ENCODE data around the gene ST3GAL6. TPM values are rescaled to one million over a fixed set of nuclear protein-coding genes. Genes with fewer than 3 reads are reported as not detected.

Gene ST3GAL6
- total and polyA plus RNA-seq, 5 donors from 2014 or later, result 0.37 to 0.89 TPM; not detected in 3

GRCh38 chr3:98778383-98778782 is 15.2 kb downstream of the ST3GAL6 start:
- H3K4me3 Mint-ChIP-seq, result no peak overlapping the region
- H3K9me3 Mint-ChIP-seq, result peaks cover 0 to 5% (median 0%) of the 10 kb centered on the region in 7 donors
- no peak overlapping the region for H3K4me3 ChIP-seq (ENCODE audit: low read depth, low read length)
- no peaks in the 10 kb centered on the region for H3K36me3 Mint-ChIP-seq
- H3K4me1 Mint-ChIP-seq, result no peaks in the 10 kb centered on the region
- no peak overlapping the region for H3K27ac Mint-ChIP-seq
- no peak for DNase-seq
- H3K36me3 ChIP-seq (ENCODE audit: control insufficient read depth, insufficient read depth, low read length), result no peaks in the 10 kb centered on the region
- peaks cover 4% of the 10 kb centered on the region for H3K27me3 Mint-ChIP-seq
- no peaks in the 10 kb centered on the region for H3K9me3 ChIP-seq (ENCODE audit: control insufficient read depth in 2 of 2, low read length in 2 of 2)
- H3K4me1 ChIP-seq (ENCODE audit: control insufficient read depth, insufficient read depth, low read length, poor library complexity, severe bottlenecking), result no peaks in the 10 kb centered on the region
- peak in 1 of 2 donors; percentile 21 for ATAC-seq (ENCODE audit: low read depth in 2 of 2)
- peaks cover 8% of the 10 kb centered on the region for H3K27me3 ChIP-seq (ENCODE audit: control insufficient read depth, insufficient read depth, low read length)
- no peak overlapping the region for H3K27ac ChIP-seq (ENCODE audit: insufficient read depth, low read length, poor library complexity, severe bottlenecking)

- H3K9me3 Mint-ChIP-seq, result peaks cover 0 to 5% (median 0%) of the 10 kb centered on the region in 7 donors
- Histone ChIP-seq H3K36me3 (ENCODE audit: control insufficient read depth, insufficient read depth, low read length) (no peaks in the 10 kb centered on the region), H3K27ac (ENCODE audit: insufficient read depth, low read length, poor library complexity, severe bottlenecking) (no peak overlapping the region), H3K27me3 (ENCODE audit: control insufficient read depth, insufficient read depth, low read length) (peaks cover 6% of the 10 kb centered on the region), H3K9me3 (ENCODE audit: control insufficient read depth in 2 of 2, low read length in 2 of 2) (no peaks in the 10 kb centered on the region), H3K4me3 (ENCODE audit: low read depth, low read length) (no peak overlapping the region), H3K4me1 (ENCODE audit: control insufficient read depth, insufficient read depth, low read length, poor library complexity, severe bottlenecking) (no peaks in the 10 kb centered on the region)
- DNase-seq (no peak), ATAC-seq (ENCODE audit: low read depth in 2 of 2) (peak in 1 of 2 donors; percentile 55)
- H3K27me3 Mint-ChIP-seq, result peaks cover 5% of the 10 kb centered on the region
- no peaks in the 10 kb centered on the region for H3K4me1 Mint-ChIP-seq
- H3K36me3 Mint-ChIP-seq, result no peaks in the 10 kb centered on the region
- no peak overlapping the region for H3K4me3 Mint-ChIP-seq
- H3K27ac Mint-ChIP-seq, result no peak overlapping the region
Measured at GRCh38 chr3:98778852-98779413, 15.8 kb downstream of the ST3GAL6 start.

- Histone ChIP-seq H3K4me3 (ENCODE audit: low read depth, low read length) (no peak overlapping the region), H3K36me3 (ENCODE audit: control insufficient read depth, insufficient read depth, low read length) (no peaks in the 10 kb centered on the region), H3K4me1 (ENCODE audit: control insufficient read depth, insufficient read depth, low read length, poor library complexity, severe bottlenecking) (no peaks in the 10 kb centered on the region), H3K27me3 (ENCODE audit: control insufficient read depth, insufficient read depth, low read length) (peaks cover 4% of the 10 kb centered on the region), H3K27ac (ENCODE audit: insufficient read depth, low read length, poor library complexity, severe bottlenecking) (no peak overlapping the region), H3K9me3 (ENCODE audit: control insufficient read depth in 2 of 2, low read length in 2 of 2) (no peaks in the 10 kb centered on the region)
- H3K4me1 Mint-ChIP-seq, result no peaks in the 10 kb centered on the region
- H3K4me3 Mint-ChIP-seq, result no peak overlapping the region
- H3K27me3 Mint-ChIP-seq, result peaks cover 6% of the 10 kb centered on the region
- DNase-seq (no peak), ATAC-seq (ENCODE audit: low read depth in 2 of 2) (no peak)
- no peaks in the 10 kb centered on the region for H3K36me3 Mint-ChIP-seq
- no peak overlapping the region for H3K27ac Mint-ChIP-seq
- peaks cover 0 to 5% (median 0%) of the 10 kb centered on the region in 7 donors for H3K9me3 Mint-ChIP-seq
Measured at GRCh38 chr3:98779541-98780335, 16.6 kb downstream of the ST3GAL6 start.

- Mint-ChIP-seq H3K9me3 (peaks cover 0 to 5% (median 0%) of the 10 kb centered on the region in 7 donors), H3K4me3 (no peak overlapping the region), H3K27ac (no peak overlapping the region), H3K4me1 (no peaks in the 10 kb centered on the region), H3K27me3 (peaks cover 9% of the 10 kb centered on the region), H3K36me3 (no peaks in the 10 kb centered on the region)
- DNase-seq, result no peak
- H3K9me3 ChIP-seq (ENCODE audit: control insufficient read depth in 2 of 2, low read length in 2 of 2), result no peaks in the 10 kb centered on the region
- peaks cover 4% of the 10 kb centered on the region for H3K27me3 ChIP-seq (ENCODE audit: control insufficient read depth, insufficient read depth, low read length)
- ATAC-seq (ENCODE audit: low read depth in 2 of 2), result no peak
- no peaks in the 10 kb centered on the region for H3K36me3 ChIP-seq (ENCODE audit: control insufficient read depth, insufficient read depth, low read length)
- no peak overlapping the region for H3K27ac ChIP-seq (ENCODE audit: insufficient read depth, low read length, poor library complexity, severe bottlenecking)
- H3K4me1 ChIP-seq (ENCODE audit: control insufficient read depth, insufficient read depth, low read length, poor library complexity, severe bottlenecking), result no peaks in the 10 kb centered on the region
- H3K4me3 ChIP-seq (ENCODE audit: low read depth, low read length), result no peak overlapping the region
Measured at GRCh38 chr3:98780343-98780742, 17.2 kb downstream of the ST3GAL6 start.

GRCh38 chr3:98782824-98783500 is 19.8 kb downstream of the ST3GAL6 start:
- H3K27ac ChIP-seq (ENCODE audit: insufficient read depth, low read length, poor library complexity, severe bottlenecking), result no peak overlapping the region
- Mint-ChIP-seq H3K27ac (no peak overlapping the region), H3K27me3 (peaks cover 12% of the 10 kb centered on the region), H3K36me3 (no peaks in the 10 kb centered on the region), H3K9me3 (peaks cover 0 to 5% (median 0%) of the 10 kb centered on the region in 7 donors), H3K4me3 (no peak overlapping the region), H3K4me1 (no peaks in the 10 kb centered on the region)
- H3K4me3 ChIP-seq (ENCODE audit: low read depth, low read length), result no peak overlapping the region
- H3K27me3 ChIP-seq (ENCODE audit: control insufficient read depth, insufficient read depth, low read length), result no peaks in the 10 kb centered on the region
- H3K36me3 ChIP-seq (ENCODE audit: control insufficient read depth, insufficient read depth, low read length), result no peaks in the 10 kb centered on the region
- DNase-seq (no peak), ATAC-seq (ENCODE audit: low read depth in 2 of 2) (no peak)
- H3K4me1 ChIP-seq (ENCODE audit: control insufficient read depth, insufficient read depth, low read length, poor library complexity, severe bottlenecking), result no peaks in the 10 kb centered on the region
- no peaks in the 10 kb centered on the region for H3K9me3 ChIP-seq (ENCODE audit: control insufficient read depth in 2 of 2, low read length in 2 of 2)

GRCh38 chr3:98784042-98784441 is 20.9 kb downstream of the ST3GAL6 start:
- Mint-ChIP-seq H3K9me3 (peaks cover 0 to 5% (median 0%) of the 10 kb centered on the region in 7 donors), H3K27me3 (peaks cover 12% of the 10 kb centered on the region), H3K4me3 (no peak overlapping the region), H3K27ac (no peak overlapping the region), H3K4me1 (no peaks in the 10 kb centered on the region), H3K36me3 (no peaks in the 10 kb centered on the region)
- H3K27ac ChIP-seq (ENCODE audit: insufficient read depth, low read length, poor library complexity, severe bottlenecking), result no peak overlapping the region
- ATAC-seq (ENCODE audit: low read depth in 2 of 2) (no peak), DNase-seq (no peak)
- no peak overlapping the region for H3K4me3 ChIP-seq (ENCODE audit: low read depth, low read length)
- H3K27me3 ChIP-seq (ENCODE audit: control insufficient read depth, insufficient read depth, low read length), result no peaks in the 10 kb centered on the region
- H3K9me3 ChIP-seq (ENCODE audit: control insufficient read depth in 2 of 2, low read length in 2 of 2), result no peaks in the 10 kb centered on the region
- H3K36me3 ChIP-seq (ENCODE audit: control insufficient read depth, insufficient read depth, low read length), result no peaks in the 10 kb centered on the region
- no peaks in the 10 kb centered on the region for H3K4me1 ChIP-seq (ENCODE audit: control insufficient read depth, insufficient read depth, low read length, poor library complexity, severe bottlenecking)

- Mint-ChIP-seq H3K4me1 (no peaks in the 10 kb centered on the region), H3K4me3 (no peak overlapping the region), H3K27me3 (peaks cover 20% of the 10 kb centered on the region), H3K9me3 (peaks cover 0 to 5% (median 0%) of the 10 kb centered on the region in 7 donors), H3K36me3 (no peaks in the 10 kb centered on the region), H3K27ac (no peak overlapping the region)
- Histone ChIP-seq H3K4me1 (ENCODE audit: control insufficient read depth, insufficient read depth, low read length, poor library complexity, severe bottlenecking) (no peaks in the 10 kb centered on the region), H3K27ac (ENCODE audit: insufficient read depth, low read length, poor library complexity, severe bottlenecking) (no peak overlapping the region), H3K36me3 (ENCODE audit: control insufficient read depth, insufficient read depth, low read length) (no peaks in the 10 kb centered on the region), H3K27me3 (ENCODE audit: control insufficient read depth, insufficient read depth, low read length) (peaks cover 4% of the 10 kb centered on the region), H3K9me3 (ENCODE audit: control insufficient read depth in 2 of 2, low read length in 2 of 2) (no peaks in the 10 kb centered on the region), H3K4me3 (ENCODE audit: low read depth, low read length) (no peak overlapping the region)
- DNase-seq (no peak), ATAC-seq (ENCODE audit: low read depth in 2 of 2) (no peak)
Measured at GRCh38 chr3:98784666-98785600, 21.8 kb downstream of the ST3GAL6 start.
